GM18498 (cell line): ENCODE measurements around the gene RAB6B.

Source experiments
- ATAC-seq: cut with Tn5 transposase; IDR thresholded peaks from one replicate; pipeline ENCODE4 v1.9.1; 2021; ENCODE audit warnings: mild to moderate bottlenecking, moderate library complexity; ENCODE audit not compliant: unreplicated experiment

Gene RAB6B

GRCh38 chr3:133896002-133896761 is 500 bp upstream of the RAB6B start:
- no peak for ATAC-seq

GRCh38 chr3:133894353-133895207 is 1.1 kb downstream of the RAB6B start:
- ATAC-seq: no peak

GRCh38 chr3:133893683-133894352 is 1.9 kb downstream of the RAB6B start:
- no peak for ATAC-seq

- no peak for ATAC-seq
Measured at GRCh38 chr3:133892541-133893231, 3.0 kb downstream of the RAB6B start.

GRCh38 chr3:133891662-133892378 is 3.9 kb downstream of the RAB6B start:
- no peak for ATAC-seq

GRCh38 chr3:133890972-133891644 is 4.6 kb downstream of the RAB6B start:
- ATAC-seq: no peak

GRCh38 chr3:133890037-133890436 is 5.6 kb downstream of the RAB6B start:
- no peak for ATAC-seq

GRCh38 chr3:133888726-133889340 is 6.8 kb downstream of the RAB6B start:
- no peak for ATAC-seq

GRCh38 chr3:133887803-133888703 is 7.6 kb downstream of the RAB6B start:
- no peak for ATAC-seq

GRCh38 chr3:133887074-133887802 is 8.4 kb downstream of the RAB6B start:
- no peak for ATAC-seq

- ATAC-seq: no peak
Measured at GRCh38 chr3:133886031-133886722, 9.5 kb downstream of the RAB6B start.

GRCh38 chr3:133884887-133885711 is 10.6 kb downstream of the RAB6B start:
- ATAC-seq: no peak

- no peak for ATAC-seq
Measured at GRCh38 chr3:133884054-133884886, 11.4 kb downstream of the RAB6B start.

- no peak for ATAC-seq
Measured at GRCh38 chr3:133883641-133884040, 12.0 kb downstream of the RAB6B start.

GRCh38 chr3:133882986-133883586 is 12.6 kb downstream of the RAB6B start:
- no peak for ATAC-seq
